LNCaP clone FGC (cell line): ENCODE data around the gene PIERCE2.
"Not testable (repeated sequence)": the region's sequence is repeated elsewhere in the genome, so short reads cannot be mapped to it uniquely, and the experiment has no call there.

Source experiments
- DNase-seq: peaks from one replicate; pipeline ENCODE4 v3.0.0-alpha.2; 2011; ENCODE audit warnings: low read depth
- H3K4me3 ChIP-seq: 2 replicates; pipeline ENCODE4 v1.5.1; 2011; ENCODE audit warnings: mild to moderate bottlenecking, low read depth, low read length, control low read depth
- CTCF ChIP-seq: IDR thresholded peaks from 2 replicates; pipeline ENCODE4 v1.5.1; 2012; ENCODE audit warnings: mild to moderate bottlenecking; ENCODE audit not compliant: control insufficient read depth, insufficient read depth; ENCODE audit errors: extremely low read depth

The PIERCE2 gene

DNA sequence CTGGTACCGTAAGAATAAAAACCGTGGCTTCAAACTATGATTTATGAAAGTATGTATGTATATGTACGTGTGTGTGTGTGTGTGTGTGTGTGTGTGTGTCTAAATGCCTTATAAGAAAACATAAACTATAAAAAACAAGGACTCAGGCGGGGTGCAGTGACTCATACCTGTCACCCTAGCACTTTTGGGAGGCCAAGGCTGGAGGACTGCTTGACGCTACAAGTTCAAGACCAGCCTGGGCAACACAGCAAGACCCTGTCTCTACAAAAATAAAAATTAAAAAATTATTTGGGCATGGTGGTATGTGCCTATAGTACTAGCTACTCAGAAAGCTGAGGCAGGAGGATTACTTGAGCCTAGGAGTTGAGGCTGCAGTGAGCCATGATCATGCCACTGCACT lies 29.2 kb upstream of the PIERCE2 start:
- no peak for TF ChIP-seq CTCF
- no peak for DNase-seq
- H3K4me3 ChIP-seq = no peak overlapping the region

GRCh38 chr15:55381595-55381994 lies 26.7 kb upstream of the PIERCE2 start:
- no peak for DNase-seq
- no peak for TF ChIP-seq CTCF
- H3K4me3 ChIP-seq = no peak overlapping the region

- TF ChIP-seq CTCF = no peak
- no peak for DNase-seq
Measured at GRCh38 chr15:55383687-55384086, 24.6 kb upstream of the PIERCE2 start.

GRCh38 chr15:55387027-55387426 lies 21.3 kb upstream of the PIERCE2 start:
- H3K4me3 ChIP-seq = no peak overlapping the region
- DNase-seq = no peak
- no peak for TF ChIP-seq CTCF

More at GRCh38 chr15:55383687-55384086, 24.6 kb upstream of the PIERCE2 start:
- H3K4me3 ChIP-seq = no peak overlapping the region

DNA sequence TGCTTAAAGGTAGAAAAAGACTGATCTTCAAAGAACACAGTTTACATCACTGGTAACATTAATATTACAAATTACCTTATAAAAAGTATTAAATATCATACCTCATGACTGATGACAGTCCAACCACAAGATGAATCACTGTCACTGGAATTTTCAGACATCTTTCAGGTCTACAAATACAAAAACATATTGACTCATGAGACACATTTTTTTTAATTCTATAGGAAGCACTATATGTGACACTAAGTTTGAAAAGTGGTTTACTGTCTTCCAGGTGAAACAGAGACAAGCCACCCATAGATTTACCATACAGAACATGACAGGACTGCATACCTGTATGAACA lies 19.1 kb upstream of the PIERCE2 start:
- TF ChIP-seq CTCF = no peak
- DNase-seq = no peak
- no peak overlapping the region for H3K4me3 ChIP-seq

DNA sequence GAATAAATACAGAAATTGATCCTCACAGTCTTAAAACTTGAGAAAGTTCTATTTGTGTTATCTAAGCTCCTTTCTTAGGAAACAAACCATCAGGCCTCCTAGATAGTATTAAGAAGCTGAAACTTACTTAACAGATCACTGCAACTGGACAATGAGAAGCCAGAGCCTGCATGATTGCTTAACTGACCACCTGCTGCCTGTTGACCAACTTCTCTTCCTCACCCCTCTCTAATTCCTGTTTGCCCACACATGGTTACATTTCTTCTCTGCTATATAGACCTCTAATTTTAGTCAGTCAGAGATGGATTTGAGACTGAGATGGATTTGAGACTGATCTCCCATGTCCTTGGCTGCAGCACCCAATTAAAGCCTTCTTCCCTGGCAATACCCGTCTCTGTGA lies 13.6 kb upstream of the PIERCE2 start:
- H3K4me3 ChIP-seq = no peak overlapping the region
- no peak for DNase-seq
- no peak for TF ChIP-seq CTCF

DNA sequence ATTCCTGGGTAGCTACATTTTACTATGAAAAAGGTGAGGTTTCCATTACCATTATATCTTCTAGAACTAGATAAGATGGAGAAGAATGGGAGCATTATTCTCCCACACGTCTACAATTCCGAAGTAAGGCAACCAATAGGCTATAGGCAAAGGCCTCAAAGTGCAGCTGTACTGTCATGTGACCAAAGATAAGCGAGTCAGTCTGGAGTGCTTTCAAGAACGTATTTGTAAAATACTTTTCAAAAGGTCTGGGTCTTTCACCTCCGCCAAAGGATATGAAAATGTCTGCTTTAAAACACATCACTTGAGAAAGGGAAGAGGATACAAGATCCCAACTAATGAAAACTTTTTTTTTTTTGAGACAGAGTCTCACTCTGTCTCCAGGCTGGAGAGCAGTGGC lies 10.1 kb upstream of the PIERCE2 start:
- no peak for TF ChIP-seq CTCF
- DNase-seq = no peak
- H3K4me3 ChIP-seq = no peak overlapping the region

GRCh38 chr15:55400050-55400449 lies 8.2 kb upstream of the PIERCE2 start:
- DNase-seq, H3K4me3 ChIP-seq: not testable (repeated sequence)
